ENCODE measurements around the gene MUC5AC.

DNA sequence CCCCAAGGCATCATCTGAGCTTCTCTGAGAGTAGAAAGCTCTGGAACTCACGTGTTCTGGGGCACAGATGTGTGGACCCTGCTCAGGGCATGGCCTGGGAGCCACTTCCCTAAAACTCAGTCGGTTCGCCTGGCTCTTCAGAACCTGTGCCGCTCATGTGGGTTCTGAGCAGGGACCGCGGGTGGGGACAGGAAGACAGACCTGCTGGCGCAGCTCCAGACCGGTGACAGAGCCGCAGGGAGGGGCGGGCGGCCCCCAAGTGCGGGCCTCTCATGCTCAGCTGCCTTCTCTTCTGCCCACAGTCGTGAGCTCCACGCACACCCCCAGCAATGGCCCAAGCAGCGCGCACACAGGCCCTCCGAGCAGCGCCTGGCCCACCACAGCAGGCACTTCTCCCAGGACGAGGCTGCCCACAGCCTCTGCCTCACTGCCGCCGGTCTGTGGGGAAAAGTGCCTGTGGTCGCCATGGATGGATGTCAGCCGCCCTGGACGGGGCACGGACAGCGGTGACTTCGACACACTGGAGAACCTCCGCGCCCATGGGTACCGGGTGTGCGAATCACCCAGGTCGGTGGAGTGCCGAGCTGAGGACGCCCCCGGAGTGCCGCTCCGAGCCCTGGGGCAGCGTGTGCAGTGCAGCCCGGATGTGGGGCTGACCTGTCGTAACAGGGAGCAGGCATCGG is 24.2 kb downstream of the MUC5AC start:
- TF ChIP-seq CTCF (IDR thresholded peaks at IDR 0.05) (no peak), POLR2A (IDR thresholded peaks at IDR 0.05) (no peak)
